ENCODE results near the gene LAMC1.
A peak's percentile ranks its signal among the peaks of the same experiment; 100 is the strongest.

LAMC1 gene

DNA sequence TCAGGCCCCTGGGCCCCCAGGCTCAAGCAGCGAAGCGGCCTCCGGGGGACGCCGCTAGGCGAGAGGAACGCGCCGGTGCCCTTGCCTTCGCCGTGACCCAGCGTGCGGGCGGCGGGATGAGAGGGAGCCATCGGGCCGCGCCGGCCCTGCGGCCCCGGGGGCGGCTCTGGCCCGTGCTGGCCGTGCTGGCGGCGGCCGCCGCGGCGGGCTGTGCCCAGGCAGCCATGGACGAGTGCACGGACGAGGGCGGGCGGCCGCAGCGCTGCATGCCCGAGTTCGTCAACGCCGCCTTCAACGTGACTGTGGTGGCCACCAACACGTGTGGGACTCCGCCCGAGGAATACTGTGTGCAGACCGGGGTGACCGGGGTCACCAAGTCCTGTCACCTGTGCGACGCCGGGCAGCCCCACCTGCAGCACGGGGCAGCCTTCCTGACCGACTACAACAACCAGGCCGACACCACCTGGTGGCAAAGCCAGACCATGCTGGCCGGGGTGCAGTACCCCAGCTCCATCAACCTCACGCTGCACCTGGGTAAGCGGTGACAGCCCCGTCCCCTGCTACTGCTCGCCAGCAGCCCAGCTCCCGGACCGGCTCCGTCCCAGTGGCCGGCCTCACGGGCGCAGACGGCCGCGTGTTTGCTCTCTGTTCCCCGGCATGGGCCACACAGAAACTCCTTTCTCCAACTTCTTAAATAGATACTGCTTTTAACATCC is 539 bp downstream of the LAMC1 start:
- Mint-ChIP-seq H3K4me1 (peaks cover 18% of the 10 kb centered on the region), H3K9me3 (no peaks in the 10 kb centered on the region), H3K4me3 (peak overlapping the region; percentile 79), H3K27ac (ENCODE audit: low read depth) (no peak overlapping the region), H3K27me3 (peaks cover 75% of the 10 kb centered on the region), H3K36me3 (ENCODE audit: insufficient read depth) (peaks cover 3% of the 10 kb centered on the region)
- ATAC-seq (replicated peaks; ENCODE audit: extremely low read depth, poor library complexity, severe bottlenecking) (peak; percentile 32), DNase-seq (ENCODE audit: low spot score in 2 of 2) (no peak)

DNA sequence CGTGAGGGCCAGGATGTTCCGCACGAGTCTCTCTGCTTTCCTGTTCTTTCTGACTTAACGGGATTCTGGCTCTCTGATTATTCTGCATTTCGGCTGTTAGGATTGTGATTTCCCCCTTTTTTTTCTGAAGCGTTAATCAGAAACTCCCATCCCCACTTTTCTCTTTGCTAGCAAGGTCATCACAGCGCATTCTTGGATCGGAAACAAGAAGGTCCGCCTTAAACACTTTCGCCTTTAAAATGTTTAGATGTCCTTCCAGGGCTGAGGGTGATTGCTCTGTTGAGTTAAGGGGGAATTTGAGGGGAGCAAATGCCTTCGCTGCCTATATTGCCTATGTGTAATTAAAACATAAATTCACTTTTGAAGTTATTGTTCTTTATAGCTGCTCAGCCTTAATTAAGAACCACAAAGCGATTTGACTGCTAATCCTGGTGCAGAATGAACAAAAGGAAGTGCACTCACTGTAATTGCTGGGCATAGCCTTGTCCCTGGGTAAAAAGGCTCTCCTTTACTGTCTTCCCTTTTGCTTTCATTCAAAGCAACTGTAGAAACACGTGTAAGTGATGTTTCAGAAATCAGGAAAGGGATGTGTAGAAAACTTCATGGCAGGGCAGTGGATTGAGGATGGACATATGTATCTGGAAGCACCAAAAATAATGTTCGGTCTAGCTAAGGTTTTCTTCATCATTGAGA is 1.2 kb downstream of the LAMC1 start:
- ATAC-seq (replicated peaks; ENCODE audit: extremely low read depth, poor library complexity, severe bottlenecking) (no peak), DNase-seq (ENCODE audit: low spot score in 2 of 2) (no peak)
- Mint-ChIP-seq H3K9me3 (no peaks in the 10 kb centered on the region), H3K4me1 (peaks cover 18% of the 10 kb centered on the region), H3K36me3 (ENCODE audit: insufficient read depth) (peaks cover 3% of the 10 kb centered on the region), H3K4me3 (peak overlapping the region; percentile 79), H3K27me3 (peaks cover 82% of the 10 kb centered on the region), H3K27ac (ENCODE audit: low read depth) (no peak overlapping the region)

DNA sequence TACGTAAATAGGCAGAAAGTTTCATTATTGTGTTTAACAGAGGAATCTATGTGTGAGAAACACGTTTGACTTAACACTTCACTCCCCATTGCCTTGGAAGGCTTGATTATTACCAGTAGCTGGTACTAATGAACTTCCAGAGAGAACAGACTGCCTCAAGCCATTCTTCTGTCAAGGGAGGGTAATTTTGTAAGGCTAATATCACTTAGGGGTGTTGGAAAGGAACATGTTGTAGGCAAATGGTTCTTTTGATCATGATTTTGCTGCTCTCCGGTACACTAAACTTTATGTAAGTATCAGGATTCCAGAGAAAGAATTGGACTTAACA is 1.8 kb downstream of the LAMC1 start:
- no peak for DNase-seq (ENCODE audit: low spot score in 2 of 2)
- H3K4me1 Mint-ChIP-seq = peaks cover 18% of the 10 kb centered on the region
- peaks cover 85% of the 10 kb centered on the region for H3K27me3 Mint-ChIP-seq
- no peak for ATAC-seq (replicated peaks; ENCODE audit: extremely low read depth, poor library complexity, severe bottlenecking)
- H3K9me3 Mint-ChIP-seq = no peaks in the 10 kb centered on the region
- H3K27ac Mint-ChIP-seq (ENCODE audit: low read depth) = no peak overlapping the region
- peak overlapping the region; percentile 79 for H3K4me3 Mint-ChIP-seq
- H3K36me3 Mint-ChIP-seq (ENCODE audit: insufficient read depth) = peaks cover 3% of the 10 kb centered on the region

DNA sequence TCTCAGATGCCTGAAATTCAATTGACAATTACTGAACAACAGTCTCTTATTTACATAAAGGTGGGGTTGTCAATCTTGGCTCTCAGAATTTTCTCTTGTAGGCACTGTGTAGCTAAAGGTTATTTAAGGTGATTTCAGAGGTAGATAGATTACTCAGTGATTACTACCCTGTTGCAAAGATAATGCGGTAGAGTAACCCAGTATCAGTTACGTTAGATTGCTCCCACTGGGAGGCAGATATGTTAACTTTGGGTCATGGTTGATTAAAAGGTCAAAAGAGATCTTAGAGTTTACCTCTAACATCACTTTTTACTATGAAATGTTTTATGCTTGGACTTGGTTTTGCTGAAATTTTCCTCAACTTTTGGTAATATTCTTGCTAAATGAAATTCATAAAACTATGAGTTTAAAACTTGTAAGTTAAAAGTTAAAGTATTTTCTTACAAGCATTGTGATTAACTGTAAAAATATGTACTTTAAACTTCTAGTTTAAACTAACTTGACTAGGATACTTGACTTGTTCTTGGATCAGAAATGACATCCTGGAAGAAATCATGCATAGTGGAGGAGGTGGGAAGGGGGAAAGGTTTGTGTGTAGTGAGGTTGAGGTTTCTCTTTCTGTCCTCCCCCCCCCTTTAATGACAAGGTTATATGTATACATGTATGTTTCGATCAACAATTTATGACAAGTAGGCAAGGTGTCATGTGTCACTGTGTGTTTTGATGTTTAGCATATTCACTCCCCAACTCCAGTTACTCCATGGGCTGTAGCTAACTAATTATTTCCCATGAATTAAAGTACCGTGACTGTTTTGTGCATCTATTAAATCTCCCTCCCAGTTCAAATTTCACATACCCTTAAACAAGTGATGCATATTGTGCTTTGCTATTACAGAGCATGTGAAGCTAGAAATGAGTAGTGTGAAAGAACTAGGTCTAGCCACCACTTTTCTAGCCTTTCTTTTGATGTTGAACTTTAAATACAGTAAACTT is 2.9 kb downstream of the LAMC1 start:
- Mint-ChIP-seq H3K27me3 (peaks cover 78% of the 10 kb centered on the region), H3K4me3 (no peak overlapping the region)

DNA sequence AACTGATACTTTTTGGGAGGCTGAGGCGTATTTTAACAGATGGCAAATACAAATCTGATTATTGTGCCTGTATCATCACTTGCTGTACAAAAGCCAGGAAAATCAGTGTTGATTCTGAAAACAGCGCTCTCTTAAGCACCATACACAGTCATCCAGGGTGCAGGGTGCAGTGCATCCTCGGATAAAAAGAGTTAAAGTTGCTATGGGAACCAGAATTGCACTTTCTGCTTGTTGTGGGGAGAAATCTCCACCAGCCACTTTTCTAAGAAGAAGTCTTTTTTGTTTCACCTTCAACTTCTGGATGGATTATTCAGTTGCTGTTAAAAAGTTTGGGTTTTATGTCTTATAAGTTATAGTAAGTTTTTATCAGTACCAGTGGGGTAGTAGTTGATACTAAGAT is 3.8 kb downstream of the LAMC1 start:
- no peak overlapping the region for H3K4me3 Mint-ChIP-seq
- peaks cover 16% of the 10 kb centered on the region for H3K4me1 Mint-ChIP-seq
- ATAC-seq (replicated peaks; ENCODE audit: extremely low read depth, poor library complexity, severe bottlenecking) (no peak), DNase-seq (ENCODE audit: low spot score in 2 of 2) (no peak)
- peaks cover 70% of the 10 kb centered on the region for H3K27me3 Mint-ChIP-seq
- peaks cover 3% of the 10 kb centered on the region for H3K36me3 Mint-ChIP-seq (ENCODE audit: insufficient read depth)
- no peak overlapping the region for H3K27ac Mint-ChIP-seq (ENCODE audit: low read depth)
- no peaks in the 10 kb centered on the region for H3K9me3 Mint-ChIP-seq

More for the DNA sequence above, 2.9 kb downstream of the LAMC1 start:
- Mint-ChIP-seq H3K9me3 (no peaks in the 10 kb centered on the region), H3K4me1 (peaks cover 18% of the 10 kb centered on the region), H3K36me3 (ENCODE audit: insufficient read depth) (peaks cover 3% of the 10 kb centered on the region), H3K27ac (ENCODE audit: low read depth) (no peak overlapping the region)
- ATAC-seq (replicated peaks; ENCODE audit: extremely low read depth, poor library complexity, severe bottlenecking) = no peak
- no peak for DNase-seq (ENCODE audit: low spot score in 2 of 2)

DNA sequence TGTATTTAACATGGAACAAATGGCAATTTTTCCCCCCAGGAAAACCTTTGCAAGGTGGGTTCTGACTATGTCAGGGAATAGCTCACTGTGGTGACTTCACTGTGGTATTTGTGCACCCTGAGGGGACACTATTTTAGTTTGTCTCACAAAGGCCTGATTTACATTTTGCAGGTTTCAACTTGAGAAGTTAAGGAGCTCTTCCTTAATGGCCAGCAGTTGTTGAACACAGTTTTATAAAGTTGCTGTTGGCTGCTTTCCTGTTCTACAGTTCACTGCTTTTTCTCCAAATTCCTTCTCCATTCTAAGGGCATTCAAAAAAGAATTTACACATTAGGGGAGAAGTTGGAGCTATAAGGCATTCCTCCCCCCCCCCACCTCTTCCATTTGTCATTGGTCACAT is 4.6 kb downstream of the LAMC1 start:
- no peak overlapping the region for H3K4me3 Mint-ChIP-seq
- DNase-seq (ENCODE audit: low spot score in 2 of 2) (no peak), ATAC-seq (replicated peaks; ENCODE audit: extremely low read depth, poor library complexity, severe bottlenecking) (no peak)
- H3K27me3 Mint-ChIP-seq = peaks cover 65% of the 10 kb centered on the region
- peaks cover 12% of the 10 kb centered on the region for H3K4me1 Mint-ChIP-seq
- H3K9me3 Mint-ChIP-seq = no peaks in the 10 kb centered on the region
- peaks cover 3% of the 10 kb centered on the region for H3K36me3 Mint-ChIP-seq (ENCODE audit: insufficient read depth)
- no peak overlapping the region for H3K27ac Mint-ChIP-seq (ENCODE audit: low read depth)

DNA sequence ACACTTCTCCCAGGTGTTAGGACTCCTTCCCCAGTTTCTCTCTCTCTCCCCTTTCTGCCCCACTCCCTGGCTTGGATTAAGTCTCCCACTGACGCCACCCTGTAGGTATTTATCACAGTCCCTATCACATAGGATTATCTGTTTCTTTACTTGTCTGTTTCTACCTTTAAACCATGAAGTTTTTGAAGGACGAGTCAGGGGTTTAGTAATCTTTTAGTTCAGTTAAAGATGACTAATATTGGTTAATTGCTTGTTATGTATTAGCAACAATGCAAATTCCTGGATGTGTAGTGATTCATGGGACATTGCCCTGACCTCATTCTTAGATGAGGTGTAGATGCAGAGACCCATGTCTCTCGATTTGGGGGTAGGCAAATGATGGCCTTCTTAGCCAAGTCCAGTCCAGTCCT is 6.4 kb downstream of the LAMC1 start:
- Mint-ChIP-seq H3K36me3 (ENCODE audit: insufficient read depth) (peaks cover 3% of the 10 kb centered on the region), H3K27ac (ENCODE audit: low read depth) (no peak overlapping the region), H3K9me3 (no peaks in the 10 kb centered on the region), H3K4me3 (no peak overlapping the region), H3K27me3 (peaks cover 55% of the 10 kb centered on the region), H3K4me1 (peaks cover 4% of the 10 kb centered on the region)
- DNase-seq (ENCODE audit: low spot score in 2 of 2) = no peak
- ATAC-seq (replicated peaks; ENCODE audit: extremely low read depth, poor library complexity, severe bottlenecking) = no peak

DNA sequence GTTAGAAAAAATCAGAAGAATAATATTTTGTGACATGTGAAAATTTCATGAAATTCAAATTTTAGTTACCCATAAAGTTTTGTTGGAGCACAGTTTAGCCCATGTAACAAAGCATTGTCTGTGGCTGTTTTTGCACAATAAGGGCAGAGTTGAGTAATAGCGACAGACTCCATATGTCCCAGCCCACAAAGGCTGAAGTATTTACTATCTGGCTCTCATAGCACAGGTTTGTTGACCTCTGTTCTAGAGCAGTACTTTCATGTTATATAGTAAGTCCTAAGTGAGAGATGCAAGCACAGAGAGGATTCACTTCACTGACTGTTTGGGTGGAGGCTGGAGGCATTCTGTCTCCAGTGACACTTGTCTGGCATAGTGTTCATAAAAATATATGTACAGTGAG is 6.8 kb downstream of the LAMC1 start:
- Mint-ChIP-seq H3K27me3 (peaks cover 51% of the 10 kb centered on the region), H3K4me1 (no peaks in the 10 kb centered on the region), H3K4me3 (no peak overlapping the region), H3K36me3 (ENCODE audit: insufficient read depth) (peaks cover 3% of the 10 kb centered on the region), H3K27ac (ENCODE audit: low read depth) (no peak overlapping the region), H3K9me3 (no peaks in the 10 kb centered on the region)
- DNase-seq (ENCODE audit: low spot score in 2 of 2) (no peak), ATAC-seq (replicated peaks; ENCODE audit: extremely low read depth, poor library complexity, severe bottlenecking) (no peak)

DNA sequence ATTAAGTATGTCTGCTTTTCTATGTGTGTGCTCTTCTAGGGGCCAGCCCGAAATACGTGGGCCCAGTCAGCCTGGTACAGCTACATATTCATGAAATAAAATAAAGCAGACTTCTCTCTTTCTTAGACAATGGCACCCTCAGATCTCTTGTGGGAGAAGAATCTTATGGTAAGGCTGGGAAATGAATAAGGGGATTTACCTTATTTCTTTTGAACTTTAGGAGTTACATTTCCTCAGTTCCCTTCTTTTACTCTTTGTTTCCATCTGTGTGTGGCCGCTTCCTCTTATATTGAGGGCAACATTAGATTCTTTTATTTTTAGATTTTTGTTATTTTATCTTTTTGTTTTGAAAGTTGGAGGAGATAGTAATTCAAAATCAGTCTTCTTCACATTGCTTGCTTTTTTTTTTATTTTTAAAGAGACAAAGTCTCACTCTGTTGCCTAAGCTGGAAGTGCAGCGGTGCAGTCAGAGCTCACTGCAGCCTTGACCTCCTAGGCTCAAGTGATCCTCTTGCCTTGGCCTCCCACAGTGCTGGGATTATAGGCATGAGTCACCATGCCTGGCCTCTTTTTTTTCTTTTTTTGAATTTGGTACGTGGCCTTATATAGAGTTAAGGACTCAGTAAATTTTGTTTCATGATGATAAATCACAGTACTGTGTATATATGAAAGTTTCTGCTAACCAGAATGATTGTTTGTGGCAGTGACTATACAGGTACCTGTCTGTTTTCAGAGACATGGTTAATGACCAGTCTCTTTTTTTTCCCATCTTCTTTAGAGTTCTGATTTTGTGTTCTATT is 9.1 kb downstream of the LAMC1 start:
- ATAC-seq (replicated peaks; ENCODE audit: extremely low read depth, poor library complexity, severe bottlenecking) (no peak), DNase-seq (ENCODE audit: low spot score in 2 of 2) (no peak)
- H3K9me3 Mint-ChIP-seq = no peaks in the 10 kb centered on the region
- H3K27ac Mint-ChIP-seq (ENCODE audit: low read depth) = no peak overlapping the region
- peaks cover 3% of the 10 kb centered on the region for H3K36me3 Mint-ChIP-seq (ENCODE audit: insufficient read depth)
- H3K4me3 Mint-ChIP-seq = no peak overlapping the region
- H3K4me1 Mint-ChIP-seq = no peaks in the 10 kb centered on the region
- peaks cover 41% of the 10 kb centered on the region for H3K27me3 Mint-ChIP-seq

DNA sequence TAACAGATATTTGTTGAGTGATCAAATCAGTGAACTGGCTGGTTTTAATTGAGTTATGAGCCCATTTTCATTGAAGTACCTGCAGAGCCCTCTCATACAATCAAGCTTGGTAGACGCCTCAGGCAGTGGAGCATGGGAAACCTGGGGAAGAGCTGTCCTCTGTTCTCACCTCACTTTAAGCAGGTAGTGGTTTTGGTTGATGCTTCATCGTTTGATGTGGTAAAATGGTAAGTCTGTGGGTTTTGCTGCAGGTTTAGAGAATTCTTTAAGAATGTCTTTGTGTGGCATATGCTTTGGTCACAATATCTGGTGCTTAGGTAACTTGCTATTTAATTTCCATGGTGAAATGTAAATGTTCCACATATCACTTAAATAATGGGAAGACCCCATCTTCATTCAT is 10.0 kb downstream of the LAMC1 start:
- DNase-seq (ENCODE audit: low spot score in 2 of 2) (no peak), ATAC-seq (replicated peaks; ENCODE audit: extremely low read depth, poor library complexity, severe bottlenecking) (no peak)
- H3K9me3 Mint-ChIP-seq = no peaks in the 10 kb centered on the region
- H3K4me1 Mint-ChIP-seq = no peaks in the 10 kb centered on the region
- no peak overlapping the region for H3K4me3 Mint-ChIP-seq
- H3K36me3 Mint-ChIP-seq (ENCODE audit: insufficient read depth) = peaks cover 3% of the 10 kb centered on the region
- H3K27me3 Mint-ChIP-seq = peaks cover 41% of the 10 kb centered on the region
- H3K27ac Mint-ChIP-seq (ENCODE audit: low read depth) = no peak overlapping the region

DNA sequence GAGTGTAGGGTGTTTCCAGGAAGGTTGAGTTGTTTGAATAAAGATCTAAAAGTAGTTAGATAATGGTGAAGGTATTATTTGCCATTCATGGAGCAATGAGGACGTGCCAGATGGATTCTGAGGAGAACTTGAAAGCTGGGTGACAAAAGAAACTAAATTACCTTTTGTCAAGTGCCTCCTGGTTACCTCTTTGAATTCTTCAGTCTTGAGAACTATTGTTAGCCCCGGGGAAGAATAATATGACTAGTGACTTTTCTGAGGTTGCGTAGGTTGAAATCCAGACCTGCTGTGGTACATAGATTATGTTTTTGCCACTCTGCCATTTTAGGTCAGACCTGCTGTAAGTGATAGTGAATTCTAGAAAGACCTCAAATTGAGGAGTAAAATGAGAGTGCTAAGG is 11.5 kb downstream of the LAMC1 start:
- DNase-seq (ENCODE audit: low spot score in 2 of 2) (no peak), ATAC-seq (replicated peaks; ENCODE audit: extremely low read depth, poor library complexity, severe bottlenecking) (no peak)
- no peak overlapping the region for H3K4me3 Mint-ChIP-seq
- H3K36me3 Mint-ChIP-seq (ENCODE audit: insufficient read depth) = peaks cover 3% of the 10 kb centered on the region
- peaks cover 41% of the 10 kb centered on the region for H3K27me3 Mint-ChIP-seq
- no peaks in the 10 kb centered on the region for H3K4me1 Mint-ChIP-seq
- no peaks in the 10 kb centered on the region for H3K9me3 Mint-ChIP-seq
- no peak overlapping the region for H3K27ac Mint-ChIP-seq (ENCODE audit: low read depth)

DNA sequence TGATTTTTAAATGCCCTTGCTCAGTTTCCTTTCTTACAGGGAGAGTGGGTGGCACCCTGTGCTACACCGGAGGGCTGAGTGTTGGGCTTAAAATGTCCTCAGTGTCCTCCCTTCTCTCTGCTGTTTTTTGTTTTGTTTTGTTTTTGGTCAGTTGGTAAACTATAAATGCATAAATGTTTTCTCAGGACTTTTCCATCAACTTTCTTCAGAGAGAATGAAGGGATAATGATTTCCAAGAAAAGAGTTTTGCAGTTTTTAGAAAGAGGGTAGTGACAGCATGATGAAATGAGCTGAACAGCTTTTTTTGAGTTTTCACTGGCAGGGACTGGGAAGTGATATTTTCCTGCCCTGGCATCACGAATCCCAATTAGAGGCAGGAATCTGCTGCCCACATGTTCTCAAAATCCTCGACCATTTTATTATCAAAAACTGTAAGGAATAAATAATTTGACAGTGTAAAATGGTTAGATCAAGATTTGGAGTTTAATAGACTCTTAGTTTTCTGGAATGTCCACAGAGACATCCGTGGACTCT is 15.2 kb downstream of the LAMC1 start:
- H3K27me3 Mint-ChIP-seq = peaks cover 74% of the 10 kb centered on the region
- no peak for DNase-seq (ENCODE audit: low spot score in 2 of 2)
- H3K36me3 Mint-ChIP-seq (ENCODE audit: insufficient read depth) = no peaks in the 10 kb centered on the region
- H3K4me3 Mint-ChIP-seq = no peak overlapping the region
- H3K9me3 Mint-ChIP-seq = no peaks in the 10 kb centered on the region
- H3K4me1 Mint-ChIP-seq = no peaks in the 10 kb centered on the region
- H3K27ac Mint-ChIP-seq (ENCODE audit: low read depth) = no peak overlapping the region
- ATAC-seq (replicated peaks; ENCODE audit: extremely low read depth, poor library complexity, severe bottlenecking) = no peak

Measured in central memory CD8-positive, alpha-beta T cell (primary cell).